Ectodermal cell (in vitro differentiated cells): Measurements from ENCODE around the gene INKA2.

Source experiments
- H3K27ac ChIP-seq: 2 replicates; pipeline ENCODE4 v1.7.0; 2013; ENCODE audit warnings: mild to moderate bottlenecking, low read depth, low read length; ENCODE audit not compliant: insufficient read depth, poor library complexity, severe bottlenecking
- H3K27me3 ChIP-seq: 2 replicates; pipeline ENCODE4 v1.7.0; 2013; ENCODE audit warnings: mild to moderate bottlenecking, low read length; ENCODE audit not compliant: insufficient read depth, control insufficient read depth, poor library complexity, severe bottlenecking
- H3K36me3 ChIP-seq: one replicate; pipeline ENCODE4 v1.7.0; 2013; ENCODE audit warnings: low read length; ENCODE audit not compliant: control insufficient read depth, insufficient read depth
- H3K4me1 ChIP-seq: one replicate; pipeline ENCODE4 v1.7.0; 2013; ENCODE audit warnings: low read length; ENCODE audit not compliant: control insufficient read depth, insufficient read depth
- H3K4me3 ChIP-seq: 2 replicates; pipeline ENCODE4 v1.7.0; 2013; ENCODE audit warnings: low read depth, low read length, control low read depth; ENCODE audit not compliant: insufficient read depth
- H3K9me3 ChIP-seq: 2 replicates; pipeline ENCODE4 v1.7.0; 2013; ENCODE audit warnings: mild to moderate bottlenecking, low read length, moderate library complexity; ENCODE audit not compliant: control insufficient read depth
- WGBS, 2 experiments: methylation state at CpG; one replicate each; pipeline ENCODE4 v1.1.7; 2013; ENCODE audit warnings: missing lambda C conversion rate in 2 of 2; 5-methylcytosine and 5-hydroxymethylcytosine counted together

Gene INKA2

DNA sequence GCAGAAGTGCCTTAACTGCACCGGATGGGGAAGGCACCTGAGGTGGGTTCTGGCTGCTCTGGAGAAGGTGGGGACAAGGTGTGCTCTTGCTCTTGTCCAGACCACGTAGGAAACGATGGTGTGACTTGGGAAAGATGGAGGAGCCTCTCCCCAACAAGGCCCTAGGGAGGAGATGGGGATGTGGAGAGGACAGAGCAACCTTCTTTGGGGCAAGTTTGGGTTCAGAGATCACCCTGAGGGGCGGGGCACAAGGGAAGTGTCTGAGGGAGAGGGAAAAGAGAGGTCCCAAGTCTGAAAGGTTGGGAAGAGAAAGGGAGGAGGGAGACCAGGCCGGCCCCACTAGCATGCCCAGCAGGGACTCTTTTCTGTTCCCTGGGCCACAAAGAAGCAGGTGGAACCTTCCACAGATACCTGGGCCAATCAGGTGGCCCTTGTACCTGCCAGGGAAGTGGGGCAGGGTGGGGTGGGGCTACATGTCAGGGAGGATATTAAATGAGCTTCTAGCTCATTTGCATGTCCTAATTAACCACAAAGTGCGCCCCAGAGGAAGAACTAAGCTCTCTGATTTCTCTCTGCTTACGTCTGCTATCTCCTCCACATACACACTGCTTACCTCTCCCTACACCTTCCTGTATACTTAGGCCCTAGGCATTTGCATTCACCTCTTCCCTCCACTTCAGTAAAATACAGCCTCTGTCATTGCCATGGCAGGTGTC is 15.9 kb downstream of the INKA2 start:
- no peak overlapping the region for H3K27ac ChIP-seq
- WGBS, 2 experiments = 85 to 87% methylated on average over 7 of the region's 7 CpGs
- H3K4me3 ChIP-seq = no peak overlapping the region
- H3K4me1 ChIP-seq = peaks cover 28% of the 10 kb centered on the region
- no peaks in the 10 kb centered on the region for H3K27me3 ChIP-seq
- no peaks in the 10 kb centered on the region for H3K9me3 ChIP-seq
- no peaks in the 10 kb centered on the region for H3K36me3 ChIP-seq

DNA sequence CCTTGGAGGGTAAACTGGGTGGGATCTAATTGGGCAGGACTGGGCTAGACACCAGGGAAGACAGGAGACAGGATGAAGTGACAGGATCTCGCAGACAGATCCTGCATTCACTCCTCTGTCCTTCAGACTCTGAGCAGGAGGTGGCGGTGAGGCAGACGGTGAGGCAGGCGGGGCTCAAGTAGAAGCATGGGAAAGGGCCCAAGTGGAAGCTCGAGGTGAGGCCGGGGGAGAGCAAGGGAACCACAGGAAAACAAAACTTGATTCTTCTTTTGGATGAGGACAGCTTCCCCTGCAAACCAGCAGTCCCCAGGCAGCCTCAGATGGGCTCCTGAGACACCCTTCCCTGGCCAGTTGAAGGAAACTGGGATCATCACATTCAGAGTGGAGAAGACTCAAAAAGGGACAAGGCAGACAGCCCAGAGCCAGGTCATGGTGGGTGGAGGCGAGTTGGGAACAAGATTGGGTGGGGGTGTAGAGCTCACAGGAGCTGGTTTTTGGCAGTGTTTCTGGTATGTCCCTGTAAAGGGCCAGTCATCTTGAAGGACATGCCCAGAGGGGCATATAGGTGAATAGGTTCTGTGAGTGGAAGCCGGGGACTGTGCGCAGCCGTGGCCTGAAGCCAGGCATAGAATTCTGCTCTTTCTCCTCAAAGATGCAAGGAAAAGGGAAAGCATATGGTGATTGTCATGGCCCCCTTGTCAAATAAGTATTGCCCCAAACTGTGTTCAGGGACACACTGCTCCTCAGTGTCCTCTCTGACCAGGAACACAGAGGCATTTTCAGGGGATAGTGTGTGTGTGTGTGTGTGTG is 18.0 kb downstream of the INKA2 start:
- Histone ChIP-seq H3K4me1 (peaks cover 20% of the 10 kb centered on the region), H3K9me3 (no peaks in the 10 kb centered on the region), H3K27me3 (no peaks in the 10 kb centered on the region), H3K27ac (no peak overlapping the region), H3K4me3 (no peak overlapping the region), H3K36me3 (no peaks in the 10 kb centered on the region)
- 86% methylated on average over 10 of the region's 10 CpGs for WGBS, 2 experiments

DNA sequence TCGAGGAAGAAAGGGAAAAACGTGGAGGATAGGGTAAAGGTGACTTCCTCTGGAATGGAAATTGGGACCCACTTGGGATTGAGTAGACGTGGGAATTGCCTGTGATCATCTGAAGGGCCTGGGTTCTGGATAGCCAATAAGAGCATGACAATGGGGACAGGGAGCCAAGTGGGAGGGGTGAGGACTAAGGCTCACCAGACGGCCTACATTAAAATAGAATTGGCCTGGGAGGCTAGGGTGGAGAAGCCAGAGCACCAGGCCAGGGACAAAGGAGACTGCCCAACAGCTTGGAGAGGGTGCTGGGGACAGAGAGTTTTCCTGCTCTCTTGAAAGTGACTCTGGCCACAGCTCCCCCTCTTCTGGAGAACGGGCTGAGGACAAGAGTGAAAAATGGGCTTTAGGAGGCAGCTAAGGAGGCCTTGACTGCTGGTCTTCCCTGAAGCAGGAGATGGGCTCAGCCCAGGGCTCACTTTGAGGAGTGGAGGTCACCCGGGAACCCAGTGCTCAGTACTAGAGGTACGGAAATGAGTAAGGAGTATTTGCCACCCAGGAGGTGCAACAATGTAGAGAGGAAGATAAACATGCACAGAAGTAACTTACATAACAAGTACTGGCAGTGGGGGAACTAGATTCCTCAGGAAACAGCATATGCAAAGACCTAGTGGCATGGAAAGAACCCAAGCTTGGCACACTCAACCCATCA is 18.8 kb downstream of the INKA2 start:
- Histone ChIP-seq H3K4me1 (peaks cover 13% of the 10 kb centered on the region), H3K27ac (no peak overlapping the region), H3K4me3 (no peak overlapping the region), H3K36me3 (no peaks in the 10 kb centered on the region), H3K9me3 (no peaks in the 10 kb centered on the region), H3K27me3 (no peaks in the 10 kb centered on the region)
- 87 to 90% methylated on average over 7 of the region's 7 CpGs for WGBS, 2 experiments

DNA sequence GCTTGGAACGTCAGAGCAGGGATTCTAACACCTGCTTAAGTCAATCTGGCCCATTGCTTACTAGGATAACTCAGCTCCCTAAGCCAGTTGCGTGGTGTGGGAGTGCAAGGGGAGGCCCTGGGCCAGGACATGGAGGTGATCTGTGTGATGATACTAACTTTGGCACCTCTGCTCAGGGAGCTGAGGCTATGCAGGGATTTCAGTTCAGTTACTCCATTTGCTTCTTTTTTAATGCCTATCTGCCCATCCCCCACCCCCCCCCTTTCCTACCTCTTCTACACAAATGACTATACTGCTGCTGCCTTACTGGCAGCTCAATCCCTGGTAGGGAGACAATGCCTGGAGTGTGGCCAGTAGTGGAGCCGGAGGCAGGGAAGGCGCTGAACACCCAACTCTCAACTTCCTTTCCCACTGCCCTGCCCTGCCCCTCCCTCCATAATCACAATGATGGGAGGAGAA is 19.5 kb downstream of the INKA2 start:
- WGBS, 2 experiments = 85 to 95% methylated on average over 2 to 4 of the region's 4 CpGs
- Histone ChIP-seq H3K9me3 (no peaks in the 10 kb centered on the region), H3K4me3 (no peak overlapping the region), H3K4me1 (peaks cover 6% of the 10 kb centered on the region), H3K36me3 (no peaks in the 10 kb centered on the region), H3K27ac (no peak overlapping the region), H3K27me3 (no peaks in the 10 kb centered on the region)

DNA sequence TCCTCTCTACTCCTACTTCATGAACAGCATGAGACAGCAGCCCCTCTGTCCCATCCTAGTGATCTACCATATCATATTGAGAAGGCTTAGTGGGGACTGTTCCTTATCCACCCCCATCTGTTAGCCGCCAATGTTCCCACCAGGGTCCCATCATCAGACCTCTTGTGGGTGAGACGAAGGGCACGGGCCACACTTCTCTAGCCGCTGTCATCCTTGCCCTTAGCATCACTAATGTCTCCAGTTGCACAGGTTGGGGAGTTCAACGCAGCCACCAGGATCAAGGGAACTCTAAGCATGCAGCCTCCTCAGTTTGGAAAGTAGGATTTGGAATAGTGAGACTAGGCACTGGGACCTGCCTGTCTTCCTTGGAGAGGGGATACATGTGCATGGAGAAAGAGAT is 20.1 kb downstream of the INKA2 start:
- no peaks in the 10 kb centered on the region for H3K27me3 ChIP-seq
- no peaks in the 10 kb centered on the region for H3K9me3 ChIP-seq
- no peak overlapping the region for H3K4me3 ChIP-seq
- no peaks in the 10 kb centered on the region for H3K36me3 ChIP-seq
- H3K27ac ChIP-seq = no peak overlapping the region
- peaks cover under 1% of the 10 kb centered on the region for H3K4me1 ChIP-seq
- WGBS, 2 experiments = 96 to 99% methylated on average over 5 of the region's 5 CpGs

DNA sequence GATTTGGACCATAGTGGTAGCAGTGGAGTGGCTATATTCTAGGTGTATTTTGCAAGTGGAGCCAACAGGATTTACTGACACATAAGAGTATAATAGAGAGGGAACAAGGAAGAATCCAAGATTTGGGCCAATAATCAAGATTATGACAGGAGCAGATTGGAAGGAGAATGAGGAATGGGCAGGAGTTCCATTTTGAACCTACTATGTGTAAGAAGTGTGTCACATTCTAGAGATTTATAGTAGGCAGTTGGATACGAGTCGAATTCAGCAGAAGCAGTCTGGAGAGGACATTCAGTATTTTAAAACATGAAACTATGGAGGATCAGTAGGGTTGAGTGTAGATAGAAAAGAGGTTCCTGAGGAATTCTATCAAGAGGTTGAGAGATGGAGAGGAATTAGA is 21.7 kb downstream of the INKA2 start:
- no peaks in the 10 kb centered on the region for H3K36me3 ChIP-seq

DNA sequence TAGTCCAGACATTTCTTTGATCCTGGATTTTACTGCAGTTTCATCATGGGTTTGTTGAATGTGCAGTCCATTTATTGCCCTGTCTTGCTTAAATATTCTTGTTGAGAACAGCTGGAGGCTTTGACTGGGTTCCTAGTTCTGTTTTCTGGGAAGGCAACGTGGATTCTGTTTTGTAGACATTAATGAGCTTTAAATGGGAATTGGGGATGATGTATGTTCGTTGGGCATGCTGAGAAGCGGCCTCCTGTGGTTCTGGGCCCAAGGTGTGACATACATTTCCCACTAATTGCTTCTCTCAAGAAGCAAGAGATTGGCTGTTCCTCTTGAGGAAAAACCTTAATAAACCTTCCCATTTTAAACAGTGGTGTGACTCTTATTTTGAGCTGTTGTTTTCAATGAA is 22.9 kb downstream of the INKA2 start:
- H3K27me3 ChIP-seq = no peaks in the 10 kb centered on the region
- no peak overlapping the region for H3K4me3 ChIP-seq
- no peaks in the 10 kb centered on the region for H3K36me3 ChIP-seq
- H3K9me3 ChIP-seq = no peaks in the 10 kb centered on the region
- no peak overlapping the region for H3K27ac ChIP-seq
- 69 to 80% methylated on average over 3 of the region's 3 CpGs for WGBS, 2 experiments
- H3K4me1 ChIP-seq = no peaks in the 10 kb centered on the region

More for the DNA sequence above, 21.7 kb downstream of the INKA2 start:
- no peaks in the 10 kb centered on the region for H3K27me3 ChIP-seq
- 95 to 98% methylated on average over 2 of the region's 2 CpGs for WGBS, 2 experiments
- no peak overlapping the region for H3K4me3 ChIP-seq
- H3K9me3 ChIP-seq = no peaks in the 10 kb centered on the region
- no peaks in the 10 kb centered on the region for H3K4me1 ChIP-seq
- no peak overlapping the region for H3K27ac ChIP-seq

DNA sequence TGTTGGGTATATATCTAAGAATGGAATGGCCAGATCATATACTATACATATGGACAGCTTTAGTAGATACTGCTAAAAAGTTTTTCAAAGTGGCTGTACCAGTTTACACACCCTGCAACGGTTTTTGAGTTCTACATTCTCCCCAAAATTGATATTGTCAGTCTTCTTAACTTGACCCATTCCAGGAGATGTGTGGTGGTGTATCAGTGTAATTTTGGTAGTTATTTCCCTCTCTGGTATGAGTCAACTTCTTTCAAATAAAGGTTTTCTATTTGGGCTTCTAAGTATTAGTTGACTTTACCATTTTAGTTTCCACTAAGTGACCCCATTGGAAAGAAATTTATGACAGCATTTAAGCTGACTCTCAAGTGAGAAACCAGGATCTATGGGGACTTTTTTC is 29.2 kb downstream of the INKA2 start:
- WGBS, 2 experiments = 88 to 100% methylated on average over 1 of the region's 1 CpG
- Histone ChIP-seq H3K27ac (no peak overlapping the region), H3K4me1 (no peaks in the 10 kb centered on the region), H3K9me3 (no peaks in the 10 kb centered on the region), H3K4me3 (no peak overlapping the region), H3K36me3 (peaks cover 3% of the 10 kb centered on the region), H3K27me3 (no peaks in the 10 kb centered on the region)

DNA sequence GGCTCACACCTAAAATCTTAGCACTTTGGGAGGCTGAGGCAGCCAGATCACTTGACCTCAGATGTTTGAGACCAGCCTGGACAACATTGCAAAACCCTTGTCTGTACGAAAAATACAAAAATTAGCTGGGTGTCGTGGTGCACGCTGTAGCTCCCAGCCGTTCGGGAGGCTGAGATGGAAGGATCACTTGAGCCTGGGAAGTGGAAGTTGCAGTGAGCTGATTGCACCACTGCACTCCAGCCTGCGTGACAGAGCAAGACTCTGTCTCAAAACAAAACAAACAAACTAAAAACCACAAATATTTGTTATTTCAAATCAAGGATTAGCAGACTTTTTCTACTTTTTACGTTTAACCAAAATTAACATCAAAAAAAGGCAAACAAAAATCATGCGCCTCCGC is 31.3 kb downstream of the INKA2 start:
- Histone ChIP-seq H3K4me3 (no peak overlapping the region), H3K27me3 (no peaks in the 10 kb centered on the region), H3K4me1 (no peaks in the 10 kb centered on the region), H3K9me3 (no peaks in the 10 kb centered on the region), H3K36me3 (peaks cover 3% of the 10 kb centered on the region), H3K27ac (no peak overlapping the region)
- 92 to 93% methylated on average over 8 of the region's 9 CpGs for WGBS, 2 experiments

DNA sequence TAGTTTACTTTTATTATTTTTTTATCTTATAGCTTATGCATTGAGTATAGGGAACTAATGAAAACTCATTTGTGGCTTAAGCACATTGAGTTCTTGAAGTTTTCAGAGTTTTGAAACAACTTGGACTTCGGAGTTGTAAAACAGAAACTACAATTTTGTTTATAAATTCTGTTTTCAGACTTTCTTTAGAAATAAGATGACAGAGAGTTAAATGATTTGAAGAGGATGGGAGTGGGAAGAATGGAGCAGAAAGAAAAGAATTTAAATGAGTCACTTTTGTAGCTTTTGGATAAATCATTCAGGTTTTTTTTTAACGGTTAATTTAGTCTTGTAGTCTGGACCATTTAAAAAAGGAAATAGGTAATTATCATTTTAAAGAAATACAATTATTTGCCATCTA is 32.3 kb downstream of the INKA2 start:
- Histone ChIP-seq H3K36me3 (peaks cover 3% of the 10 kb centered on the region), H3K4me1 (no peaks in the 10 kb centered on the region), H3K27ac (no peak overlapping the region), H3K9me3 (no peaks in the 10 kb centered on the region), H3K27me3 (no peaks in the 10 kb centered on the region), H3K4me3 (no peak overlapping the region)
- 83 to 89% methylated on average over 1 to 2 of the region's 2 CpGs for WGBS, 2 experiments
